ENCODE measurements around the gene A4GNT.

GRCh38 chr3:138157743-138158142, 25.6 kb upstream of the A4GNT start:
- TF ChIP-seq SP1 (IDR thresholded peaks at IDR 0.05), result no peak
- TF ChIP-seq RAD21 (IDR thresholded peaks at IDR 0.05), result no peak
- TF ChIP-seq MAX (IDR thresholded peaks at IDR 0.05), result no peak
- no peak for TF ChIP-seq CTCF (IDR thresholded peaks at IDR 0.05; ENCODE audit: low read depth, low read length, missing input control)
- no peak for TF ChIP-seq ZBTB33 (IDR thresholded peaks at IDR 0.05)
